Right lobe of liver (tissue), 4 donors: ENCODE measurements around the gene EPM2AIP1.

ENCODE experiments used
- CTCF ChIP-seq, 4 donors: fragments of 200-600 bp in 3 of 4; fragments of 450-650 bp in 1 of 4; IDR thresholded peaks; one replicate each; pipeline versions ENCODE4 v1.5.1 to v1.8.0; 2016 to 2022; ENCODE audit warnings: antibody characterized with exemption in 4 of 4, mild to moderate bottlenecking in 2 of 4
- POLR2A ChIP-seq: fragments of 450-650 bp; IDR thresholded peaks from one replicate; pipeline ENCODE4 v1.6.1; 2017; ENCODE audit warnings: antibody characterized with exemption, mild to moderate bottlenecking
- donor health status: DM: no; HTN: no; CAD: no.
- donor health status: DM: no; HTN: no; CAD: no.
- donor health status: DM: no; HTN: yes; CAD: no.

GRCh38 chr3:36941162-36941561, 51.8 kb downstream of the EPM2AIP1 start:
- no peak for TF ChIP-seq CTCF (IDR thresholded peaks at IDR 0.05)
- TF ChIP-seq POLR2A, result no peak
